ENCODE measurements around the gene APOL1. TPM values are rescaled to one million over a fixed set of nuclear protein-coding genes. Genes with fewer than 3 reads are reported as not detected.

The APOL1 gene
- total RNA-seq, 1 experiment from 2014 or later: 0.30 TPM

DNA sequence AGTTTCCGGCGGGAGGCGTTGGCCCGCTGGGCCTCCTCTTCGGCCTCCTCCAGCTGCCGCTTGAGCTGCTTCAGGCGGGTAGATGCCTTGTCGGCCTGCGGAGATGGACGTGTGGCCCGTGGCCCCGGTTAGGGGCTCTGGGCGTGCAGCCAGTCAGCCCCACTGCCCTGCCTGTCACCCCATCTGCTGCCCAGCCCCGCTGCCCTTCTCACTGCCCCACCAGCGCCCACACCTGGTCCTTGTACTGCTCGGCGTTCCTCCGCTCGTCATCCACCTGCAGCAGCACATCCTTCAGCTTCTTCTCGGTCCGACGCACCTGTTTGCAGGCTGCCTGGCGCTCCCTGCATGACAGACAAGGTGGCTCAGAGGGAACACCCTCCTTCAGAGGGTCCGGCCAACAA lies 31.2 kb downstream of the APOL1 start:
- no peak overlapping the region for H3K4me3 ChIP-seq (replicated peaks in 1 of 2; ENCODE audit: low read depth in 1 of 2, low read length in 2 of 2)
- DNase-seq (ENCODE audit: low read depth, low spot score): no peak
- no TSS peak for BruUV-seq (replicated peaks)
- no peak overlapping the region for H3K27ac ChIP-seq (ENCODE audit: low read depth, low read length)
- TF ChIP-seq EZH2phosphoT487 (IDR thresholded peaks at IDR 0.05; ENCODE audit: borderline replicate concordance) (no peak), ZFX (IDR thresholded peaks at IDR 0.05) (no peak), SP1 (IDR thresholded peaks at IDR 0.05; ENCODE audit: low read depth) (no peak), YY1 (IDR thresholded peaks at IDR 0.05; ENCODE audit: extremely low read depth, insufficient replicate concordance, low read depth, low read length) (no peak), FOSL1 (IDR thresholded peaks at IDR 0.05; ENCODE audit: low read depth) (no peak)
- TF ChIP-seq, protein P1, sequence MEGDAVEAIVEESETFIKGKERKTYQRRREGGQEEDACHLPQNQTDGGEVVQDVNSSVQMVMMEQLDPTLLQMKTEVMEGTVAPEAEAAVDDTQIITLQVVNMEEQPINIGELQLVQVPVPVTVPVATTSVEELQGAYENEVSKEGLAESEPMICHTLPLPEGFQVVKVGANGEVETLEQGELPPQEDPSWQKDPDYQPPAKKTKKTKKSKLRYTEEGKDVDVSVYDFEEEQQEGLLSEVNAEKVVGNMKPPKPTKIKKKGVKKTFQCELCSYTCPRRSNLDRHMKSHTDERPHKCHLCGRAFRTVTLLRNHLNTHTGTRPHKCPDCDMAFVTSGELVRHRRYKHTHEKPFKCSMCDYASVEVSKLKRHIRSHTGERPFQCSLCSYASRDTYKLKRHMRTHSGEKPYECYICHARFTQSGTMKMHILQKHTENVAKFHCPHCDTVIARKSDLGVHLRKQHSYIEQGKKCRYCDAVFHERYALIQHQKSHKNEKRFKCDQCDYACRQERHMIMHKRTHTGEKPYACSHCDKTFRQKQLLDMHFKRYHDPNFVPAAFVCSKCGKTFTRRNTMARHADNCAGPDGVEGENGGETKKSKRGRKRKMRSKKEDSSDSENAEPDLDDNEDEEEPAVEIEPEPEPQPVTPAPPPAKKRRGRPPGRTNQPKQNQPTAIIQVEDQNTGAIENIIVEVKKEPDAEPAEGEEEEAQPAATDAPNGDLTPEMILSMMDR (IDR thresholded peaks at IDR 0.05 in 2 of 3, conservative IDR thresholded peaks at IDR 0.05 in 1 of 3; ENCODE audit: borderline replicate concordance in 1 of 3, insufficient read depth in 1 of 3, low read depth in 2 of 3, low read length in 2 of 3): no peak
- TF ChIP-seq, protein P2, sequence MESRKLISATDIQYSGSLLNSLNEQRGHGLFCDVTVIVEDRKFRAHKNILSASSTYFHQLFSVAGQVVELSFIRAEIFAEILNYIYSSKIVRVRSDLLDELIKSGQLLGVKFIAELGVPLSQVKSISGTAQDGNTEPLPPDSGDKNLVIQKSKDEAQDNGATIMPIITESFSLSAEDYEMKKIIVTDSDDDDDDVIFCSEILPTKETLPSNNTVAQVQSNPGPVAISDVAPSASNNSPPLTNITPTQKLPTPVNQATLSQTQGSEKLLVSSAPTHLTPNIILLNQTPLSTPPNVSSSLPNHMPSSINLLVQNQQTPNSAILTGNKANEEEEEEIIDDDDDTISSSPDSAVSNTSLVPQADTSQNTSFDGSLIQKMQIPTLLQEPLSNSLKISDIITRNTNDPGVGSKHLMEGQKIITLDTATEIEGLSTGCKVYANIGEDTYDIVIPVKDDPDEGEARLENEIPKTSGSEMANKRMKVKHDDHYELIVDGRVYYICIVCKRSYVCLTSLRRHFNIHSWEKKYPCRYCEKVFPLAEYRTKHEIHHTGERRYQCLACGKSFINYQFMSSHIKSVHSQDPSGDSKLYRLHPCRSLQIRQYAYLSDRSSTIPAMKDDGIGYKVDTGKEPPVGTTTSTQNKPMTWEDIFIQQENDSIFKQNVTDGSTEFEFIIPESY (IDR thresholded peaks at IDR 0.05; ENCODE audit: extremely low read depth, insufficient replicate concordance, low read length): no peak
- ATAC-seq: no peak
- H3K9ac ChIP-seq (ENCODE audit: low read length): no peak overlapping the region
- H3K36me3 ChIP-seq (ENCODE audit: control insufficient read depth in 1 of 2, insufficient read depth in 2 of 2, low read length in 2 of 2): peaks cover 53% of the 10 kb centered on the region in 2 experiments; a peak in 3 of 4 replicates
- intact Hi-C loops (cut with micrococcal nuclease): no loop called here
- no peak overlapping the region for H3K4me2 ChIP-seq (ENCODE audit: low read length)
- no peaks in the 10 kb centered on the region for H3K9me3 ChIP-seq (ENCODE audit: control insufficient read depth in 1 of 2, insufficient read depth in 1 of 2, low read depth in 1 of 2, low read length in 2 of 2)
- CTCF ChIA-PET: interaction anchor here (1.4 kb wide), 1 partner anchor 186 kb away, joined by 4 read pairs; no protein-coding TSS in a partner anchor
- H3K4me1 ChIP-seq (ENCODE audit: control insufficient read depth in 1 of 2, insufficient read depth in 2 of 2, low read length in 2 of 2): no peaks in the 10 kb centered on the region
- H3K9me2 ChIP-seq (ENCODE audit: insufficient read depth): no peaks in the 10 kb centered on the region
- RAD21 ChIA-PET (ENCODE audit: low non-redundant PET in 1 of 2, low total read pairs in 2 of 2, uncharacterized antibody in 2 of 2, unreplicated experiment in 2 of 2): no interaction called here
- POLR2A ChIA-PET: no interaction called here
- no peaks in the 10 kb centered on the region for H3K79me2 ChIP-seq (ENCODE audit: insufficient read depth, low read length)
- no peak overlapping the region for H2AFZ ChIP-seq (ENCODE audit: low read depth, low read length, poor library complexity, severe bottlenecking)
- H3K27me3 ChIP-seq (ENCODE audit: insufficient read depth, low read length): no peaks in the 10 kb centered on the region
- no peaks in the 10 kb centered on the region for H4K20me1 ChIP-seq (ENCODE audit: insufficient read depth)

Measured in HCT116 (cell line).